Measurements from ENCODE around the gene FNDC5. TPM values are rescaled to one million over a fixed set of nuclear protein-coding genes. Genes with fewer than 3 reads are reported as not detected.

FNDC5 gene
- total RNA-seq, 1 donor from 2014 or later = 156 TPM

GRCh38 chr1:32898958-32899357, 28.2 kb upstream of the FNDC5 start:
- DNase-seq (no peak), ATAC-seq (no peak)
- intact Hi-C loops (cut with micrococcal nuclease) = no loop called here

GRCh38 chr1:32898056-32898455, 27.3 kb upstream of the FNDC5 start:
- intact Hi-C loops (cut with micrococcal nuclease) = no loop called here
- DNase-seq = no peak
- ATAC-seq = no peak

- ATAC-seq (no peak), DNase-seq (no peak)
- intact Hi-C loops (cut with micrococcal nuclease) = no loop called here
Observed at GRCh38 chr1:32897082-32898049, 26.7 kb upstream of the FNDC5 start.

- ATAC-seq = no peak
- intact Hi-C loops (cut with micrococcal nuclease) = no loop called here
- DNase-seq = no peak
Observed at GRCh38 chr1:32896451-32896850, 25.7 kb upstream of the FNDC5 start.

GRCh38 chr1:32895325-32896215, 24.9 kb upstream of the FNDC5 start:
- no peak for ATAC-seq
- intact Hi-C loops (cut with micrococcal nuclease) = no loop called here
- no peak for DNase-seq

GRCh38 chr1:32894681-32895080, 24.0 kb upstream of the FNDC5 start:
- intact Hi-C loops (cut with micrococcal nuclease) = no loop called here
- no peak for DNase-seq
- no peak for ATAC-seq

GRCh38 chr1:32894019-32894600, 23.4 kb upstream of the FNDC5 start:
- no peak for DNase-seq
- intact Hi-C loops (cut with micrococcal nuclease) = no loop called here
- no peak for ATAC-seq

GRCh38 chr1:32893198-32894018, 22.7 kb upstream of the FNDC5 start:
- ATAC-seq = peak; percentile 70
- peak; percentile 54 for DNase-seq
- intact Hi-C loops (cut with micrococcal nuclease) = no loop called here

GRCh38 chr1:32892368-32893197, 21.9 kb upstream of the FNDC5 start:
- intact Hi-C loops (cut with micrococcal nuclease) = no loop called here
- DNase-seq (no peak), ATAC-seq (peak; percentile 16)

- DNase-seq (no peak), ATAC-seq (no peak)
- intact Hi-C loops (cut with micrococcal nuclease) = no loop called here
Observed at GRCh38 chr1:32891630-32892029, 20.9 kb upstream of the FNDC5 start.

- ATAC-seq = no peak
- intact Hi-C loops (cut with micrococcal nuclease) = no loop called here
- no peak for DNase-seq
Observed at GRCh38 chr1:32891241-32891570, 20.5 kb upstream of the FNDC5 start.

- ATAC-seq (no peak), DNase-seq (no peak)
- intact Hi-C loops (cut with micrococcal nuclease) = no loop called here
Observed at GRCh38 chr1:32890516-32891240, 20.0 kb upstream of the FNDC5 start.

- ATAC-seq = no peak
- intact Hi-C loops (cut with micrococcal nuclease) = no loop called here
- no peak for DNase-seq
Observed at GRCh38 chr1:32889731-32890278, 19.1 kb upstream of the FNDC5 start.

GRCh38 chr1:32888677-32889420, 18.1 kb upstream of the FNDC5 start:
- intact Hi-C loops (cut with micrococcal nuclease) = no loop called here
- DNase-seq = no peak
- ATAC-seq = no peak

GRCh38 chr1:32888134-32888533, 17.4 kb upstream of the FNDC5 start:
- intact Hi-C loops (cut with micrococcal nuclease) = no loop called here
- DNase-seq (no peak), ATAC-seq (no peak)

GRCh38 chr1:32887623-32888022, 16.9 kb upstream of the FNDC5 start:
- ATAC-seq = no peak
- intact Hi-C loops (cut with micrococcal nuclease) = no loop called here
- no peak for DNase-seq

Measured in left ventricle myocardium superior (tissue), 1 donor.